H9 (cell line): ENCODE results near the gene GYG2. TPM values are rescaled to one million over a fixed set of nuclear protein-coding genes. Genes with fewer than 3 reads are reported as not detected.

Source experiments
- DNase-seq: peaks from one replicate; pipeline ENCODE4 v3.0.0-alpha.2; 2017
- H2AFZ ChIP-seq: one replicate; pipeline ENCODE4 v1.6.1; 2013; ENCODE audit warnings: mild to moderate bottlenecking, low read length, control low read depth, moderate library complexity
- H2AK5ac ChIP-seq: 2 replicates; pipeline ENCODE4 v1.6.1; 2013; ENCODE audit warnings: low read length, control low read depth, mixed read lengths; ENCODE audit not compliant: insufficient read length
- H2BK120ac ChIP-seq: one replicate; pipeline ENCODE4 v1.6.1; 2013; ENCODE audit warnings: low read depth, mild to moderate bottlenecking, low read length, control low read depth, inconsistent platforms; ENCODE audit not compliant: poor library complexity, severe bottlenecking
- H2BK12ac ChIP-seq: 2 replicates; pipeline ENCODE4 v1.6.1; 2013; ENCODE audit warnings: low read length, control low read depth, mixed read lengths, low read depth; ENCODE audit not compliant: insufficient read length
- H2BK15ac ChIP-seq: 2 replicates; pipeline ENCODE4 v1.6.1; 2013; ENCODE audit warnings: low read depth, low read length, control low read depth
- H2BK20ac ChIP-seq: one replicate; pipeline ENCODE4 v1.6.1; 2013; ENCODE audit warnings: low read depth, mild to moderate bottlenecking, low read length, control low read depth, inconsistent platforms; ENCODE audit not compliant: poor library complexity, severe bottlenecking
- H2BK5ac ChIP-seq: 2 replicates; pipeline ENCODE4 v1.6.1; 2013; ENCODE audit warnings: low read length, control low read depth, mixed read lengths; ENCODE audit not compliant: insufficient read length
- H3K14ac ChIP-seq: 2 replicates; pipeline ENCODE4 v1.6.1; 2013; ENCODE audit warnings: low read length, control low read depth; ENCODE audit not compliant: insufficient read depth
- H3K18ac ChIP-seq: 2 replicates; pipeline ENCODE4 v1.6.1; 2013; ENCODE audit warnings: low read depth, mild to moderate bottlenecking, mixed read lengths, low read length, control low read depth; ENCODE audit not compliant: insufficient read length
- H3K23ac ChIP-seq: 2 replicates; pipeline ENCODE4 v1.6.1; 2013; ENCODE audit warnings: low read length, control low read depth, mixed read lengths, low read depth; ENCODE audit not compliant: insufficient read length
- H3K23me2 ChIP-seq: 2 replicates; pipeline ENCODE4 v1.6.1; 2013; ENCODE audit warnings: low read depth, mild to moderate bottlenecking, mixed read lengths, low read length, control low read depth; ENCODE audit not compliant: insufficient read length, poor library complexity, severe bottlenecking
- H3K27ac ChIP-seq: 2 replicates; pipeline ENCODE4 v1.5.1; 2013; ENCODE audit warnings: low read length, control low read depth, mixed read lengths, low read depth; ENCODE audit not compliant: insufficient read length
- H3K27me3 ChIP-seq: 2 replicates; pipeline ENCODE4 v1.6.1; 2013; ENCODE audit warnings: low read length, control low read depth, inconsistent platforms; ENCODE audit not compliant: insufficient read depth
- H3K4ac ChIP-seq: 2 replicates; pipeline ENCODE4 v1.6.1; 2013; ENCODE audit warnings: low read depth, mild to moderate bottlenecking, control low read depth, inconsistent platforms, low read length, moderate library complexity
- H3K4me1 ChIP-seq: 2 replicates; pipeline ENCODE4 v1.6.1; 2013; ENCODE audit warnings: low read length, control low read depth, inconsistent platforms; ENCODE audit not compliant: insufficient read depth
- H3K4me2 ChIP-seq: 2 replicates; pipeline ENCODE4 v1.6.1; 2013; ENCODE audit warnings: low read length, control low read depth, mixed read lengths; ENCODE audit not compliant: insufficient read length, insufficient read depth
- H3K56ac ChIP-seq: 2 replicates; pipeline ENCODE4 v1.6.1; 2013; ENCODE audit warnings: low read depth, mild to moderate bottlenecking, mixed read lengths, low read length, control low read depth; ENCODE audit not compliant: insufficient read length
- H3K79me1 ChIP-seq: 2 replicates; pipeline ENCODE4 v1.6.1; 2013; ENCODE audit warnings: low read depth, mild to moderate bottlenecking, moderate library complexity, low read length, control low read depth, inconsistent platforms; ENCODE audit not compliant: insufficient read depth, poor library complexity, severe bottlenecking
- H3K79me2 ChIP-seq: 2 replicates; pipeline ENCODE4 v1.6.1; 2013; ENCODE audit warnings: low read length, control low read depth, inconsistent platforms; ENCODE audit not compliant: insufficient read depth
- H3K9ac ChIP-seq: 2 replicates; pipeline ENCODE4 v1.6.1; 2013; ENCODE audit warnings: low read length, control low read depth, mixed read lengths; ENCODE audit not compliant: insufficient read length; ENCODE audit errors: extremely low read depth
- H3K9me3 ChIP-seq: one replicate; pipeline ENCODE4 v1.6.1; 2013; ENCODE audit warnings: low read depth, low read length, inconsistent platforms; ENCODE audit not compliant: control insufficient read depth
- H3T11ph ChIP-seq: one replicate; pipeline ENCODE4 v1.6.1; 2013; ENCODE audit warnings: mild to moderate bottlenecking, low read length, control low read depth, inconsistent platforms
- H4K20me1 ChIP-seq: one replicate; pipeline ENCODE4 v1.6.1; 2013; ENCODE audit not compliant: control insufficient read depth, insufficient read length, insufficient read depth
- H4K5ac ChIP-seq: 2 replicates; pipeline ENCODE4 v1.6.1; 2013; ENCODE audit warnings: low read depth, mild to moderate bottlenecking, mixed read lengths, low read length, control low read depth; ENCODE audit not compliant: insufficient read length
- H4K8ac ChIP-seq: replicated peaks from 2 replicates; pipeline ENCODE4 v1.6.1; 2013; ENCODE audit warnings: low read length, control low read depth, mixed read lengths, low read depth; ENCODE audit not compliant: insufficient read length
- H4K91ac ChIP-seq: 2 replicates; pipeline ENCODE4 v1.6.1; 2013; ENCODE audit warnings: low read depth, mild to moderate bottlenecking, moderate library complexity, mixed read lengths, low read length, control low read depth; ENCODE audit not compliant: insufficient read length
- H3K27ac Mint-ChIP-seq, 3 experiments: 2 replicates in 2 of 3; 3 replicates in 1 of 3; pipeline ENCODE4 v1.8.0; 2020 to 2021; ENCODE audit warnings: mixed read lengths in 3 of 3, mild to moderate bottlenecking in 1 of 3, moderate library complexity in 1 of 3
- H3K27me3 Mint-ChIP-seq: 2 replicates; pipeline ENCODE4 v1.8.0; 2021; ENCODE audit warnings: low read depth, mild to moderate bottlenecking, moderate library complexity, mixed read lengths
- H3K36me3 Mint-ChIP-seq, 3 experiments: 2 replicates in 2 of 3; 3 replicates in 1 of 3; pipeline ENCODE4 v1.8.0; 2020 to 2021; ENCODE audit warnings: low read depth in 3 of 3, mixed read lengths in 3 of 3; ENCODE audit not compliant: insufficient read depth in 1 of 3
- H3K4me1 Mint-ChIP-seq, 2 experiments: 2 replicates each; pipeline ENCODE4 v1.8.0; 2020; ENCODE audit warnings: mixed read lengths in 2 of 2
- H3K4me3 Mint-ChIP-seq, 2 experiments: 2 replicates in 1 of 2; 3 replicates in 1 of 2; pipeline ENCODE4 v1.8.0; 2020 to 2021; ENCODE audit warnings: mild to moderate bottlenecking in 2 of 2, mixed read lengths in 2 of 2, moderate library complexity in 1 of 2
- H3K9me3 Mint-ChIP-seq, 2 experiments: 2 replicates in 1 of 2; 3 replicates in 1 of 2; pipeline ENCODE4 v1.8.0; 2020; ENCODE audit warnings: mild to moderate bottlenecking in 2 of 2, mixed read lengths in 2 of 2, moderate library complexity in 1 of 2
- WGBS: extraction: QIAGEN DNeasy Blood & Tissue Kit; methylation state at CpG from one replicate; pipeline ENCODE4 v1.1.7; 2013; ENCODE audit warnings: missing lambda C conversion rate, low lambda C conversion rate, mixed read lengths; ENCODE audit not compliant: insufficient read length; ENCODE audit errors: extremely low coverage; 5-methylcytosine and 5-hydroxymethylcytosine counted together
- total RNA-seq: library from RNA; stranded (reverse); gene quantifications from 2 replicates; pipeline ENCODE4 v1.2.1, GENCODE V29; 2021
- TF ChIP-seq, protein P1 (sequence below): fragments of 200-600 bp; sonication (generic); conservative IDR thresholded peaks from 3 replicates; pipeline ENCODE4 v1.8.0; 2021; ENCODE audit warnings: antibody characterized with exemption, mild to moderate bottlenecking

GYG2 gene
- total RNA-seq, 1 experiment from 2014 or later, result 95.9 TPM

DNA sequence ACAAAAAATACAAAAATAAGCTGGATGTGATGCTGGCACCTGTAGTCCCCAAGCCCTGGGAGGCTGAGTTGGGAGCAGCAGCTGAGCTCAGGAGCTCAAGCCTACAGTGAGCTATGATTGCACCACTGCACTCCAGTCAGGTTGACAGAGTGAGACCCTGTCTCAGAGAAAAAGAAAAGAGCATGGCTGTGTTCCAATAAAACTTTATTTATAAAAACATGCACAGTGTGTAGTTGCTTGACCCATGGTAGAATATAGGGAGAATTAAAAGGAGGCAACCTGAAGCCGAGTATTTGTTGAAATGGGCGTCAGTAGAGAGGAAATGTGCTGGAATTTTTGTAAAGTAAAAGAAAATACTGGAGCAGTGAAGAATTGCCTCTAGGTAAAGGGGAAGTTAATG is 27.0 kb downstream of the GYG2 start:
- Histone ChIP-seq H2BK12ac (no peak overlapping the region), H3K18ac (no peak overlapping the region), H3K79me2 (no peaks in the 10 kb centered on the region), H3K4me1 (no peaks in the 10 kb centered on the region), H2BK15ac (no peak overlapping the region), H3K27me3 (no peaks in the 10 kb centered on the region), H3K4me2 (no peak overlapping the region), H4K8ac (no peak overlapping the region), H3K27ac (no peak overlapping the region), H3K23me2 (no peaks in the 10 kb centered on the region), H3K23ac (no peak overlapping the region), H3T11ph (no peak overlapping the region), H4K91ac (no peak overlapping the region), H4K20me1 (no peaks in the 10 kb centered on the region), H2AK5ac (no peak overlapping the region), H3K4ac (no peak overlapping the region), H3K9ac (no peak overlapping the region), H2BK20ac (no peak overlapping the region), H3K79me1 (no peaks in the 10 kb centered on the region), H3K9me3 (no peaks in the 10 kb centered on the region), H3K14ac (no peak overlapping the region), H2BK120ac (no peak overlapping the region), H4K5ac (no peak overlapping the region), H2BK5ac (no peak overlapping the region), H3K56ac (no peak overlapping the region), H2AFZ (no peak overlapping the region)
- Mint-ChIP-seq H3K4me3 (no peak overlapping the region), H3K36me3 (peaks cover 37 to 54% (median 54%) of the 10 kb centered on the region in 3 experiments; a peak in 6 of 7 replicates), H3K9me3 (no peaks in the 10 kb centered on the region), H3K4me1 (peaks cover under 1 to 2% of the 10 kb centered on the region in 2 experiments; a peak in 3 of 4 replicates), H3K27me3 (no peaks in the 10 kb centered on the region), H3K27ac (no peak overlapping the region; a peak in 1 of 7 replicates)
- no peak for DNase-seq
- WGBS, result no CpG with 5 or more reads among the region's 2 CpGs
- TF ChIP-seq, protein P1, sequence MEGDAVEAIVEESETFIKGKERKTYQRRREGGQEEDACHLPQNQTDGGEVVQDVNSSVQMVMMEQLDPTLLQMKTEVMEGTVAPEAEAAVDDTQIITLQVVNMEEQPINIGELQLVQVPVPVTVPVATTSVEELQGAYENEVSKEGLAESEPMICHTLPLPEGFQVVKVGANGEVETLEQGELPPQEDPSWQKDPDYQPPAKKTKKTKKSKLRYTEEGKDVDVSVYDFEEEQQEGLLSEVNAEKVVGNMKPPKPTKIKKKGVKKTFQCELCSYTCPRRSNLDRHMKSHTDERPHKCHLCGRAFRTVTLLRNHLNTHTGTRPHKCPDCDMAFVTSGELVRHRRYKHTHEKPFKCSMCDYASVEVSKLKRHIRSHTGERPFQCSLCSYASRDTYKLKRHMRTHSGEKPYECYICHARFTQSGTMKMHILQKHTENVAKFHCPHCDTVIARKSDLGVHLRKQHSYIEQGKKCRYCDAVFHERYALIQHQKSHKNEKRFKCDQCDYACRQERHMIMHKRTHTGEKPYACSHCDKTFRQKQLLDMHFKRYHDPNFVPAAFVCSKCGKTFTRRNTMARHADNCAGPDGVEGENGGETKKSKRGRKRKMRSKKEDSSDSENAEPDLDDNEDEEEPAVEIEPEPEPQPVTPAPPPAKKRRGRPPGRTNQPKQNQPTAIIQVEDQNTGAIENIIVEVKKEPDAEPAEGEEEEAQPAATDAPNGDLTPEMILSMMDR, result no peak
